ENCODE data around the gene YDJC. TPM values are rescaled to one million over a fixed set of nuclear protein-coding genes. Genes with fewer than 3 reads are reported as not detected.
"Not testable (repeated sequence)": the region's sequence is repeated elsewhere in the genome, so short reads cannot be mapped to it uniquely, and the experiment has no call there.

YDJC gene
- total RNA-seq: 10 to 100 TPM in 1 of 4 donors, 1 to 10 TPM in 3; 5.2 to 10.8 (median 6.3) TPM

GRCh38 chr22:21629255-21630149, at the start of gene YDJC:
YDJC (minus strand) TSS chr22:21630022; CDS start chr22:21630014, 8 bp downstream.
- no peaks in the 10 kb centered on the region for H3K36me3 ChIP-seq
- H3K27me3 ChIP-seq: no peaks in the 10 kb centered on the region
- TF ChIP-seq CTCF (IDR thresholded peaks at IDR 0.05 in 4 of 5, conservative IDR thresholded peaks at IDR 0.05 in 1 of 5): peak in 1 of 5 experiments; percentile 98
- TF ChIP-seq POLR2A (IDR thresholded peaks at IDR 0.05): peak in 1 of 2 donors; percentile 52
- peaks cover 6 to 19% of the 10 kb centered on the region in 2 donors for H3K4me1 ChIP-seq
- DNase-seq (peak; percentile 84 to 85), ATAC-seq (peak; percentile 95 to 96)
- H3K9me3 ChIP-seq: no peaks in the 10 kb centered on the region
- in situ Hi-C loops (cut with MboI; ENCODE audit: low sequenced_read_pairs in 4 of 4) (no loop called here), intact Hi-C loops (cut with DNase I; ENCODE audit: low total_unique reads) (loop anchor here (1.0 kb wide), 2 partner anchors 13 to 62 kb away; partner anchors contain the start of genes SDF2L1 and UBE2L3)
- H3K4me3 ChIP-seq: peak within 1 kb of the TSS; percentile 71 to 86 (median 78)
- peak within 1 kb of the TSS; percentile 53 to 76 (median 68) for H3K27ac ChIP-seq

GRCh38 chr22:21679383-21679782, 49.6 kb upstream of the YDJC start:
- no peaks in the 10 kb centered on the region for H3K9me3 ChIP-seq
- peaks cover 0 to 42% of the 10 kb centered on the region in 2 donors for H3K36me3 ChIP-seq
- no peaks in the 10 kb centered on the region for H3K4me1 ChIP-seq
- no peak for ATAC-seq
- no peak for TF ChIP-seq CTCF (IDR thresholded peaks at IDR 0.05 in 4 of 5, conservative IDR thresholded peaks at IDR 0.05 in 1 of 5)
- H3K27me3 ChIP-seq: no peaks in the 10 kb centered on the region
- DNase-seq: no peak
- intact Hi-C loops (cut with DNase I; ENCODE audit: low total_unique reads): no loop called here
- no peak overlapping the region for H3K4me3 ChIP-seq
- in situ Hi-C loops (cut with MboI; ENCODE audit: low sequenced_read_pairs in 4 of 4): no loop called here
- H3K27ac ChIP-seq: no peak overlapping the region

GRCh38 chr22:21678842-21679241, 49.0 kb upstream of the YDJC start:
- H3K27me3 ChIP-seq; intact Hi-C loops (cut with DNase I; ENCODE audit: low total_unique reads); ATAC-seq; H3K4me1 ChIP-seq; DNase-seq; in situ Hi-C loops (cut with MboI; ENCODE audit: low sequenced_read_pairs in 4 of 4); H3K27ac ChIP-seq; H3K9me3 ChIP-seq; H3K4me3 ChIP-seq: not testable (repeated sequence)
- H3K36me3 ChIP-seq: peaks cover 0 to 47% of the 10 kb centered on the region in 2 donors

GRCh38 chr22:21677606-21678443, 48.0 kb upstream of the YDJC start:
- H3K4me3 ChIP-seq: no peak overlapping the region
- ATAC-seq: no peak
- H3K27me3 ChIP-seq: no peaks in the 10 kb centered on the region
- no peaks in the 10 kb centered on the region for H3K4me1 ChIP-seq
- in situ Hi-C loops (cut with MboI; ENCODE audit: low sequenced_read_pairs in 4 of 4): no loop called here
- peaks cover 0 to 47% of the 10 kb centered on the region in 2 donors for H3K36me3 ChIP-seq
- no peak overlapping the region for H3K27ac ChIP-seq
- TF ChIP-seq CTCF (IDR thresholded peaks at IDR 0.05 in 4 of 5, conservative IDR thresholded peaks at IDR 0.05 in 1 of 5): no peak
- no peak for TF ChIP-seq POLR2A (IDR thresholded peaks at IDR 0.05)
- intact Hi-C loops (cut with DNase I; ENCODE audit: low total_unique reads): no loop called here
- no peak for DNase-seq
- no peaks in the 10 kb centered on the region for H3K9me3 ChIP-seq

Measured in gastrocnemius medialis (tissue), 4 donors.